Uterus (tissue), 4 donors: ENCODE measurements around the gene ACTL6B. TPM values are rescaled to one million over a fixed set of nuclear protein-coding genes. Genes with fewer than 3 reads are reported as not detected.

Experiments used
- DNase-seq, 2 donors: peaks; one replicate each; pipeline ENCODE4 v3.0.0-alpha.2; 2019 to 2020
- H3K27ac ChIP-seq, 2 donors: fragments of 200-600 bp; sonication (generic); 1 replicate in 1 of 2; 2 replicates in 1 of 2; pipeline ENCODE4 v1.5.1; 2016 to 2018
- H3K27me3 ChIP-seq, 2 donors: fragments of 200-600 bp; sonication (generic); one replicate each; pipeline ENCODE4 v1.5.1; 2018 to 2019; ENCODE audit warnings: control low read depth in 1 of 2
- H3K36me3 ChIP-seq, 2 donors: fragments of 200-600 bp; sonication (generic); one replicate each; pipeline ENCODE4 v1.5.1; 2019; ENCODE audit warnings: control low read depth in 1 of 2
- H3K4me1 ChIP-seq, 2 donors: fragments of 200-600 bp; sonication (generic); one replicate each; pipeline ENCODE4 v1.5.1; 2018 to 2019; ENCODE audit warnings: control low read depth in 1 of 2
- H3K4me3 ChIP-seq, 2 donors: fragments of 200-600 bp; sonication (generic); 1 replicate in 1 of 2; 2 replicates in 1 of 2; pipeline ENCODE4 v1.5.1; 2018 to 2019; ENCODE audit warnings: mild to moderate bottlenecking in 1 of 2
- H3K9me3 ChIP-seq, 2 donors: fragments of 200-600 bp; sonication (generic); one replicate each; pipeline ENCODE4 v1.5.1; 2019; ENCODE audit warnings: control low read depth in 1 of 2
- POLR2A ChIP-seq, 2 donors: fragments of 450-650 bp; IDR thresholded peaks; one replicate each; pipeline ENCODE4 v1.6.1; 2016; ENCODE audit warnings: antibody characterized with exemption in 2 of 2, mild to moderate bottlenecking in 1 of 2, moderate library complexity in 1 of 2
- intact Hi-C: fragments of 100-400 bp; cut with DNase I; formaldehyde crosslinking; loops from one replicate; pipeline ENCODE4 v1.15.1; 2023; ENCODE audit warnings: low total_unique reads
- total RNA-seq, 4 donors: library from RNA; depleted of rRNA in 3 of 4; stranded (reverse); fragments of >200 nt in 3 of 4; gene quantifications; one replicate each; pipeline versions ENCODE4 v1.1.0 to v1.2.4, GENCODE V29; 2014 to 2023
- TF ChIP-seq, protein P1 (sequence below), 4 experiments: fragments of 200-600 bp in 2 of 4; fragments of 450-650 bp in 2 of 4; sonication (generic) in 2 of 4; IDR thresholded peaks; one replicate each; pipeline ENCODE4 v1.5.1; 2016 to 2019; ENCODE audit warnings: antibody characterized with exemption in 4 of 4, mild to moderate bottlenecking in 2 of 4, moderate library complexity in 1 of 4
- donor health status: DM: yes; HTN: yes; CAD: no.

Gene ACTL6B
- total RNA-seq, 4 donors from 2014 or later: not detected

GRCh38 chr7:100612730-100613390 is 43.4 kb downstream of the ACTL6B start:
- H3K4me1 ChIP-seq: peaks cover 0 to 10% of the 10 kb centered on the region in 2 donors
- H3K27me3 ChIP-seq: no peaks in the 10 kb centered on the region
- intact Hi-C loops: no loop called here
- no peaks in the 10 kb centered on the region for H3K9me3 ChIP-seq
- H3K27ac ChIP-seq: peak overlapping the region; percentile 94
- peak overlapping the region; percentile 83 to 87 for H3K4me3 ChIP-seq
- no peak for DNase-seq
- TF ChIP-seq, protein P1, sequence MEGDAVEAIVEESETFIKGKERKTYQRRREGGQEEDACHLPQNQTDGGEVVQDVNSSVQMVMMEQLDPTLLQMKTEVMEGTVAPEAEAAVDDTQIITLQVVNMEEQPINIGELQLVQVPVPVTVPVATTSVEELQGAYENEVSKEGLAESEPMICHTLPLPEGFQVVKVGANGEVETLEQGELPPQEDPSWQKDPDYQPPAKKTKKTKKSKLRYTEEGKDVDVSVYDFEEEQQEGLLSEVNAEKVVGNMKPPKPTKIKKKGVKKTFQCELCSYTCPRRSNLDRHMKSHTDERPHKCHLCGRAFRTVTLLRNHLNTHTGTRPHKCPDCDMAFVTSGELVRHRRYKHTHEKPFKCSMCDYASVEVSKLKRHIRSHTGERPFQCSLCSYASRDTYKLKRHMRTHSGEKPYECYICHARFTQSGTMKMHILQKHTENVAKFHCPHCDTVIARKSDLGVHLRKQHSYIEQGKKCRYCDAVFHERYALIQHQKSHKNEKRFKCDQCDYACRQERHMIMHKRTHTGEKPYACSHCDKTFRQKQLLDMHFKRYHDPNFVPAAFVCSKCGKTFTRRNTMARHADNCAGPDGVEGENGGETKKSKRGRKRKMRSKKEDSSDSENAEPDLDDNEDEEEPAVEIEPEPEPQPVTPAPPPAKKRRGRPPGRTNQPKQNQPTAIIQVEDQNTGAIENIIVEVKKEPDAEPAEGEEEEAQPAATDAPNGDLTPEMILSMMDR (IDR thresholded peaks at IDR 0.05): peak in 1 of 4 experiments; percentile 6
- no peak for TF ChIP-seq POLR2A (IDR thresholded peaks at IDR 0.05)
- H3K36me3 ChIP-seq: no peaks in the 10 kb centered on the region

DNA sequence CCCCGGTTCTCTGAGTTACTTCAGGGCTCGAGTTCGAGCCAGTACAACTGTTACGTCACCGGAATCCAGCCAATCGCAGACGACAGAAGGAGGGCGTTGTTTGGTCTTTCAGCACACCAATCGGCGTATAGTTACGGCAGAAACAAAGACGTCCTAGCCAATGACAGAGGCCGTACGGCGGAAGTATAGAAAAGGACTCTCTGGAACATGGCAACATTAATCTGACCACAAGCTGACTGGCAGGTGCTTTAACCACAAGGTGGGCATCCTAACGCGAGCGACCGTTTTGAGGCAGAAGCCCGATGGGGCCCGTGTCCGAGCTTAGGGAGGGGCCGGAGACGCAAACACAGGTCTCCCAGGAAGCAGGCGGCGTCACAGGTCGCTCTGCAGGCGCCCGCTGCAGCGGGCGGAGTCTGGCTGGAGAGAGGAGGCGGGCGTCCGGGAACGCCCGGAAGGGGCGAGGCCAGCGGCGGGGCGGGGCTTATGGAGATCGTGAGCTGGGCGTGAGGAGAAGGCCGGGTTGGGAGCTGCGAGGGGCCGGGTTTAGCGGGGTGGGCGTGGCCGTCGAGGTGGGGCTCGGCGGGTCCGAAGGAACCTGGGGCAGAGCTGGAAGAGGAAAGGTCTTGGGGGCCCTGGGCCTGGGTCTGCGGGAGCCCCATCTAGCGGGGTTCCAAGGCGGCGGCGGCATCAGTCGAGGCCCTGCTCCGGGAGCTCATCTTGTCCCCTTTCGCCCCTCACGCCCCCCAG is 44.1 kb downstream of the ACTL6B start, which contains the start of gene MOSPD3:
MOSPD3 (plus strand) TSS at position 558 of the 747 bp plus-strand sequence. CDS start 252 bp downstream, outside the sequence.
- no peaks in the 10 kb centered on the region for H3K9me3 ChIP-seq
- TF ChIP-seq POLR2A (IDR thresholded peaks at IDR 0.05): peak; percentile 64 to 72
- TF ChIP-seq, protein P1 (IDR thresholded peaks at IDR 0.05): peak in 2 of 4 experiments; percentile 31 to 40
- no peaks in the 10 kb centered on the region for H3K27me3 ChIP-seq
- intact Hi-C loops: no loop called here
- H3K4me3 ChIP-seq: peak within 1 kb of the TSS; percentile 83 to 87
- DNase-seq: peak; percentile 99 to 100
- no peaks in the 10 kb centered on the region for H3K36me3 ChIP-seq
- peaks cover 0 to 10% of the 10 kb centered on the region in 2 donors for H3K4me1 ChIP-seq
- peak within 1 kb of the TSS; percentile 94 for H3K27ac ChIP-seq

GRCh38 chr7:100609958-100610357 is 46.3 kb downstream of the ACTL6B start:
- Histone ChIP-seq H3K27ac (no peak overlapping the region), H3K9me3 (no peaks in the 10 kb centered on the region), H3K4me3 (no peak overlapping the region), H3K4me1 (peaks cover 0 to 10% of the 10 kb centered on the region in 2 donors), H3K36me3 (no peaks in the 10 kb centered on the region), H3K27me3 (no peaks in the 10 kb centered on the region)
- TF ChIP-seq, protein P1 (IDR thresholded peaks at IDR 0.05): no peak
- no peak for TF ChIP-seq POLR2A (IDR thresholded peaks at IDR 0.05)
- DNase-seq: no peak
- intact Hi-C loops: no loop called here

DNA sequence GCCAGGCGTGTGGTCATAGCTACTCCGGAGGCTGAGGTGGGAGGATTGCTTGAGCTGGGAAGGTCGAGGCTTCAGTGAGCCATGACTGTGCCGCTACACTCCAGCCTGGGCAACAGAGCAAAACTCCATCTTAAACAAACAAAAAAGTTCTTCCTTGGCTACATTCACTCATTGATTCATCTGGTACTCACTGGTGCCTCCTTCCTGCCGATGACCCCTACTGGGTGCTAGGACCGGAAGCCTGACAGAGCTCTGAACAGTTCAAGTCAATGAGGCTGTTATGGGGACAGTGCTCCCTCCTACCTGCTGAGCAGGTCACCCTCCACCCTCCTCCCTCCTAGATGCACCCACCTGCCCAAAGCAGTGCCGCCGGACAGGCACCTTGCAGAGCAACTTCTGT is 49.1 kb downstream of the ACTL6B start:
- no peak for TF ChIP-seq POLR2A (IDR thresholded peaks at IDR 0.05)
- TF ChIP-seq, protein P1 (IDR thresholded peaks at IDR 0.05): no peak
- no peaks in the 10 kb centered on the region for H3K9me3 ChIP-seq
- no peaks in the 10 kb centered on the region for H3K27me3 ChIP-seq
- H3K36me3 ChIP-seq: no peaks in the 10 kb centered on the region
- no peak for DNase-seq
- intact Hi-C loops: no loop called here
- H3K27ac ChIP-seq: no peak overlapping the region
- peaks cover 0 to 7% of the 10 kb centered on the region in 2 donors for H3K4me1 ChIP-seq
- no peak overlapping the region for H3K4me3 ChIP-seq

- Histone ChIP-seq H3K27ac (peak overlapping the region in 1 of 2 donors; percentile 94), H3K27me3 (no peaks in the 10 kb centered on the region), H3K36me3 (no peaks in the 10 kb centered on the region), H3K9me3 (no peaks in the 10 kb centered on the region), H3K4me3 (no peak overlapping the region), H3K4me1 (peaks cover 0 to 7% of the 10 kb centered on the region in 2 donors)
- TF ChIP-seq POLR2A (IDR thresholded peaks at IDR 0.05): no peak
- TF ChIP-seq, protein P1 (IDR thresholded peaks at IDR 0.05): no peak
- intact Hi-C loops: no loop called here
- DNase-seq: no peak
Observed at GRCh38 chr7:100606313-100606712, 49.9 kb downstream of the ACTL6B start.
